ENCODE measurements around the gene TNS1.

Gene TNS1

GRCh38 chr2:217930761-217931563 is 71.8 kb downstream of the TNS1 start:
- no peak for DNase-seq (ENCODE audit: low read depth, low spot score)

- DNase-seq (ENCODE audit: low read depth, low spot score), result no peak
These were observed 72.8 kb downstream of the TNS1 start for GRCh38 chr2:217929757-217930707.

- no peak for DNase-seq (ENCODE audit: low read depth, low spot score)
These were observed 73.5 kb downstream of the TNS1 start for GRCh38 chr2:217929272-217929671.

- DNase-seq (ENCODE audit: low read depth, low spot score), result no peak
These were observed 74.2 kb downstream of the TNS1 start for GRCh38 chr2:217928324-217929181.

GRCh38 chr2:217927601-217928323 is 75.0 kb downstream of the TNS1 start:
- no peak for DNase-seq (ENCODE audit: low read depth, low spot score)

- no peak for DNase-seq (ENCODE audit: low read depth, low spot score)
These were observed 76.0 kb downstream of the TNS1 start for GRCh38 chr2:217926801-217927200.

- DNase-seq (ENCODE audit: low read depth, low spot score), result no peak
These were observed 78.4 kb downstream of the TNS1 start for GRCh38 chr2:217924346-217924901.

- DNase-seq (ENCODE audit: low read depth, low spot score), result no peak
These were observed 79.6 kb downstream of the TNS1 start for GRCh38 chr2:217923007-217923686.

GRCh38 chr2:217922101-217923006 is 80.4 kb downstream of the TNS1 start:
- no peak for DNase-seq (ENCODE audit: low read depth, low spot score)

- no peak for DNase-seq (ENCODE audit: low read depth, low spot score)
These were observed 81.8 kb downstream of the TNS1 start for GRCh38 chr2:217920879-217921603.

- peak; percentile 50 for DNase-seq (ENCODE audit: low read depth, low spot score)
These were observed 82.9 kb downstream of the TNS1 start for GRCh38 chr2:217919781-217920351.

- DNase-seq (ENCODE audit: low read depth, low spot score), result no peak
These were observed 83.6 kb downstream of the TNS1 start for GRCh38 chr2:217919204-217919603.

GRCh38 chr2:217918308-217919024 is 84.3 kb downstream of the TNS1 start:
- no peak for DNase-seq (ENCODE audit: low read depth, low spot score)

GRCh38 chr2:217916504-217917254 is 86.1 kb downstream of the TNS1 start:
- no peak for DNase-seq (ENCODE audit: low read depth, low spot score)

GRCh38 chr2:217915706-217916105 is 87.1 kb downstream of the TNS1 start:
- DNase-seq (ENCODE audit: low read depth, low spot score), result no peak

- DNase-seq (ENCODE audit: low read depth, low spot score), result no peak
These were observed 87.9 kb downstream of the TNS1 start for GRCh38 chr2:217914878-217915277.

GRCh38 chr2:217914078-217914477 is 88.7 kb downstream of the TNS1 start:
- no peak for DNase-seq (ENCODE audit: low read depth, low spot score)

All from iPS DF 19.7 (cell line).